Mononuclear cell (primary cell): ENCODE measurements around the gene SLIT3. TPM values are rescaled to one million over a fixed set of nuclear protein-coding genes. Genes with fewer than 3 reads are reported as not detected.

Source experiments
- H3K27me3 ChIP-seq: 2 replicates; pipeline ENCODE4 v1.6.0; 2011; ENCODE audit warnings: low read length, control low read depth; ENCODE audit not compliant: insufficient read depth
- H3K4me1 ChIP-seq: 2 replicates; pipeline ENCODE4 v1.5.1; 2011; ENCODE audit warnings: mild to moderate bottlenecking, low read length, control low read depth; ENCODE audit not compliant: insufficient read depth
- H3K4me3 ChIP-seq: 2 replicates; pipeline ENCODE4 v1.5.1; 2011; ENCODE audit warnings: mild to moderate bottlenecking, low read length, moderate library complexity
- H3K9me3 ChIP-seq: 2 replicates; pipeline ENCODE4 v1.5.1; 2011; ENCODE audit warnings: low read depth, mild to moderate bottlenecking, control low read depth, low read length
- total RNA-seq: library from RNA; depleted of rRNA; stranded (reverse); fragments of >200 nt; gene quantifications from one replicate; pipeline ENCODE4 v1.2.3, GENCODE V29; 2012

The SLIT3 gene
- total RNA-seq, 1 donor: 0.10 TPM

- H3K4me3 ChIP-seq: no peak overlapping the region
- no peaks in the 10 kb centered on the region for H3K4me1 ChIP-seq
- H3K9me3 ChIP-seq: no peaks in the 10 kb centered on the region
Observed at GRCh38 chr5:169288066-169288930, 12.6 kb downstream of the SLIT3 start.

DNA sequence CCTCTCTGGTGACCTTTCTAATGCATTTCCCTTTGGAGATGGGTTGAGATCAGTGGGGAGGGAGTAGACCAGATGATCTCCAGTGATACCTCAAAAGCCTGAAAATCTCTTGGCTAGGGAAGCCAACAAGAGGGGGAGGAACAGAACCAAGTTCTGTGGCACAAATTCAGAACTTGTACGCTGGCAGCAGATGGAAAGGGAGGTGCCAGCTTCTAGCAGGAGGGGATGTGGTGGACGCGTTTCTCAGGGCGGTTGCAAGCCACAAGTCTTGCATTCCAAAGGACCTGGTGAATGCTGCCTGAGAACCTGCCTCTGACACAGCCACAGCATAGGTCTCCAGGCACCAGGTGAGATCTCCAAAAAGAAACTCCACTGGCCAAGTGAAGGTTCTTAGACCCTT, 13.4 kb downstream of the SLIT3 start:
- H3K4me1 ChIP-seq: no peaks in the 10 kb centered on the region
- H3K27me3 ChIP-seq: no peaks in the 10 kb centered on the region
- no peaks in the 10 kb centered on the region for H3K9me3 ChIP-seq
- no peak overlapping the region for H3K4me3 ChIP-seq

More at GRCh38 chr5:169288066-169288930, 12.6 kb downstream of the SLIT3 start:
- H3K27me3 ChIP-seq: no peaks in the 10 kb centered on the region

DNA sequence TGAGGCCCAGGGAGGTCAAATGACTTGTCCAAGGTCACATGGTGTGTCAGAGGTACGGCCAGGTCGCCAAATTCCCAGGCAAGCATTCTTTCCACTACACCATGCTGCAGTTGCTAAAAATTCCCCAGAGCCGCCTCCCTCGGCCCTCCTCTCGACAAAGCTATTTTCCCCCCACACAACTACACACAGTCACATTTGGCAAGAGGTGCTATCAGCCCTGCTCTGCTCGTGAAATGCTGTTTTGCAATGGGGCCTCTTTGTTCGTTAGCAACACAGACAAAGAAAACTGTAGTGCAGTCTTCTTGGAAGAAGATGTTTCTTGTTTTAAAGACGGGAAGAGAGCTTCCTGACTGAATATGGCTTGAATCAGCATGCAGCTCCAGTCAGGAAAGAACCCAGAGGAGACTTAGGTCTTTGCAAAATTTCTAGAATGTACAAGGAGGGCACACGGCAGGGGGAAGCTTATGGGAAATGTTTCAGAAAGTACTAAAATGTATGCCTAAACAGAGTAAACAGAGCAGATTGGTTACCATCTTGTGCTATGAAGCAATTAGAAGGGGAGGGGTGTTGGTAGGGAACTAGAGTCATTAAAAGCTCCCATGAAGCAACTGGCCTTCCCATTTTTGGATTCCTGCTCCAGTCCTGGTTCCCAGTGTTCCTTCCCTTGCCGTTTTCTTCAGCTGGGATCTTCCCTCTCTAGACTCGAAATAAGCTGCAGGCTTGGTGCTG, 14.2 kb downstream of the SLIT3 start:
- Histone ChIP-seq H3K27me3 (no peaks in the 10 kb centered on the region), H3K9me3 (no peaks in the 10 kb centered on the region), H3K4me1 (no peaks in the 10 kb centered on the region), H3K4me3 (no peak overlapping the region)

- no peak overlapping the region for H3K4me3 ChIP-seq
- no peaks in the 10 kb centered on the region for H3K27me3 ChIP-seq
- H3K9me3 ChIP-seq: no peaks in the 10 kb centered on the region
- H3K4me1 ChIP-seq: no peaks in the 10 kb centered on the region
Observed at GRCh38 chr5:169283887-169284286, 17.1 kb downstream of the SLIT3 start.

GRCh38 chr5:169281625-169282024, 19.3 kb downstream of the SLIT3 start:
- no peaks in the 10 kb centered on the region for H3K4me1 ChIP-seq
- no peaks in the 10 kb centered on the region for H3K27me3 ChIP-seq
- no peak overlapping the region for H3K4me3 ChIP-seq
- no peaks in the 10 kb centered on the region for H3K9me3 ChIP-seq

DNA sequence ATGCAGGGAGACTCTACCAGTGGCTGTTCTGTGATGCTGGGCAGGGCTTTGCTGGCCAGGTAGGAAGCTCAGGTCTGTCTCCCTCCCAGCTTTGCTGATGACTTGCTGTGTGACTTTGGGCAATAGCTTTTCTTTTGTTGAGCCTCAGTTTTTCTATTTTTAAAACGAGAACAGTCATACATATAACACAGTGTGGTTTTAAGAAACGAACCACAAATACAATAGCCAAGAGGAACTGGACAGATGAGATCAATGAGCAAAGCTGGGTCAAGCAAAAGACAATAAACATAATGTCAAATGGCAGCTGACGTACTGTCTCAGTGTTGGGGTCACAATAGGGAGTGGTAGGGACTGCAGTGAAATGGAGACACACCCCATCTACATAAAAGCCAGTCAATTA, 20.2 kb downstream of the SLIT3 start:
- Histone ChIP-seq H3K9me3 (no peaks in the 10 kb centered on the region), H3K4me3 (no peak overlapping the region), H3K27me3 (no peaks in the 10 kb centered on the region), H3K4me1 (no peaks in the 10 kb centered on the region)

DNA sequence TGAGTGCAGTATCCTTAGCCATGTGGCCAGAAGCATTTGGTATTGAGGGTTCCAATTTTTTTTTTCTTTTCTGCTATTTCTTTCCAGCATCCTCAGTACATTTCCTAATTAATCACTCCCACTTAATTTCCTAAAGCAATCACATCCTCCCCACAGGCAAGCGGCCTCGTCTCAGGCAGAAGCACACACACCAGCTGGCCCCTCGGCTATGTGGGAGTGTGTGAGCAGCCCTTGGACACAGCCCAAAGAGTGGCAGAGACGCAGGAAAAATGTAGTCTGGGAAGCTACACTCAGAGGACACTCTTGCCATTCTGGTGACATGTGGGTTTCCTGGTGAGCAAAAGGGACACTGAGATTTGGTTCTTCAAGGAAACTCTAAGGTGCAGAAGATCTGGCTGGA, 20.7 kb downstream of the SLIT3 start:
- no peaks in the 10 kb centered on the region for H3K4me1 ChIP-seq
- H3K4me3 ChIP-seq: no peak overlapping the region
- no peaks in the 10 kb centered on the region for H3K27me3 ChIP-seq
- no peaks in the 10 kb centered on the region for H3K9me3 ChIP-seq

- Histone ChIP-seq H3K4me3 (no peak overlapping the region), H3K4me1 (no peaks in the 10 kb centered on the region), H3K27me3 (no peaks in the 10 kb centered on the region), H3K9me3 (no peaks in the 10 kb centered on the region)
Observed at GRCh38 chr5:169279125-169279524, 21.8 kb downstream of the SLIT3 start.

- Histone ChIP-seq H3K4me3 (no peak overlapping the region), H3K9me3 (no peaks in the 10 kb centered on the region), H3K27me3 (no peaks in the 10 kb centered on the region), H3K4me1 (no peaks in the 10 kb centered on the region)
Observed at GRCh38 chr5:169273881-169274280, 27.1 kb downstream of the SLIT3 start.

- Histone ChIP-seq H3K27me3 (no peaks in the 10 kb centered on the region), H3K4me3 (no peak overlapping the region), H3K9me3 (no peaks in the 10 kb centered on the region), H3K4me1 (no peaks in the 10 kb centered on the region)
Observed at GRCh38 chr5:169273451-169273850, 27.5 kb downstream of the SLIT3 start.

DNA sequence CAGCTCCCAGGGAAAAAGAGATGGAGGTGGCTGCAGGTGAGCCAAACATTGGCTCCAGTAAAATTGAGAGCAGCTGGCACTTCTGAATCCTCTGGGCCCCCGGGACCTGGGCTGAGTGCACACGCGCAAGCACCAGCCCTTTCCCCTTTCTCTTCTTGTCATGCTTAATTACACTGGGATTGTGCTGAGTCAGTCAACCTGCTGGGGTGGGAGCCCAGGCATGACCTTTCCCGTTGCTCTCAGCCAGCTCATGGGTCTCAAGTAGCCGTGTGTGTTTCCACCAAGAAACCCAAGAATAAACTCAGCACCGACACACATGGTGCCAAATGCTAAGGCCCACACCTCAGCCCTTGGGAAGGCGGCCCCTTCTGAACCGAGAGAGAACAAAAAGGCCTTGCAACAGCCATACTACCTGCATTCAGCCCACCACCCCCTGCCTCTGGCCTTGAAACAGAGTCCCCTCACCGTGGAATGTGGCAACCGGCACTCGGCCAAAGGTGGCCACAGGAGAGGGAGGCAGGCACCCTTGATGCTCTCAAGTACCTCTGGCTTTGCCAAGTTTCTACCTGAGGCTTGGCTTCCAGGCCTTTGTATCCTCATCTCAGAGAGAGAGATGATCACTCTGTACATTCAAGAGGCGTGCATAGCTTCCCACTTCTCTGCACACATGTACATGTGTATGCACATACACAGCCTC, 28.1 kb downstream of the SLIT3 start:
- no peaks in the 10 kb centered on the region for H3K4me1 ChIP-seq
- H3K27me3 ChIP-seq: no peaks in the 10 kb centered on the region
- no peaks in the 10 kb centered on the region for H3K9me3 ChIP-seq
- H3K4me3 ChIP-seq: no peak overlapping the region

DNA sequence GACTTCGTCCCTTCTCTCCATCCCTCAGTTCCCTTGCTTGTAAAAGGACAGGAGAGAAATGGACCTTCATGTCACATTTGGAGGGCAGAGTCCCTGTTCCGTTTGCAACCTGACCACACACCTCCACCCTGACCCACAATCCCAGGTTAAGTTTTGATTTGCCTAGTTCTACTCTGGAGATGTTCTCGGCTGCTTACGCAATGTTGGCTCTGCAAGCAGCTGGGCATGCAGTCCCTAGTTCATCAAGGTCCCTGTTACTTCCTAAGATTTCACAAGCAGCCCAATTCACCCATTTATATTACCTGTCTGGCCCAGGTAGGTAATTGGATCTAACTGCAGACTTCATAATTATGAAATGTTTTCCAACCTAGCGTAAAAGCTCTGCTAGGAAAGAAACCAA, 28.8 kb downstream of the SLIT3 start:
- H3K27me3 ChIP-seq: no peaks in the 10 kb centered on the region
- H3K4me3 ChIP-seq: no peak overlapping the region

GRCh38 chr5:169270827-169271226, 30.1 kb downstream of the SLIT3 start:
- H3K4me1 ChIP-seq: no peaks in the 10 kb centered on the region
- no peaks in the 10 kb centered on the region for H3K9me3 ChIP-seq
- no peak overlapping the region for H3K4me3 ChIP-seq
- H3K27me3 ChIP-seq: no peaks in the 10 kb centered on the region

More for the DNA sequence above, 28.8 kb downstream of the SLIT3 start:
- no peaks in the 10 kb centered on the region for H3K4me1 ChIP-seq
- H3K9me3 ChIP-seq: no peaks in the 10 kb centered on the region

DNA sequence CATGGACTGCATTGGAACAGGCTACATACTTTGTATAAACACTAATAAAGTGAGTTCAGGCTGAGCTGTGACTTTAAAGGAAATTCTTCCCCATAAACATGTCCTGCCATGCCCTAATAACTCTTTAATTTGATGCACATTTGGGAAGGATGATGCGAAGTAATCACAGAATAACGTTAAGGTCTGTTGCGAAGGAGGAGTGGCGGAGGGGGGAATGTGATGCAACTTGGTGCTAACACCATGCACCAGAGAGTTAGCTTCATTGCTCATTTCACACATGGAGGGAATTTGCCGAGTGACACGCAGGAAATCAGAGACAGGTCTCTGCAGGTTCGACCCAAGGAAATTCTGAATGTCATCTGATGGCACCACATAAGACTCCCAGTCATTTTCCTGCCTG, 32.9 kb downstream of the SLIT3 start:
- H3K9me3 ChIP-seq: no peaks in the 10 kb centered on the region

DNA sequence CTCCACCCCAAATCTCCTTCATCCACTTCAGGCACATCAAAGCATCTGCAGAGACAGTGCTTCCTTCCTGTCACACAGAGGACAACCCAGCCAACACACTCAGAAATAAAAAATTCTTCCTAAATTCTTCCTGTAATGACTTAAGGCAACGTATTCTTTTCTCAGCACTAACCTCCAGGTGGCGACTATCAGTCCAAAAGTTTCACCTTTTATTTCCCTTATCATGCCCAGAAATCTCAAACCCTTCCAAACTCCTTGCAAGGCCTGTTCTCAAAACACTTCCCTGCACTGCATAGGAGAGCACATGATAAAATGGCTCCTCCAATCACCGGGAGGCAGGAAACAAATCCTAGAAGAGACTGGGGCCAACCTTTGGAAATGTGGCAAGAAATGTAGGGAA, 35.1 kb downstream of the SLIT3 start:
- Histone ChIP-seq H3K4me3 (no peak overlapping the region), H3K9me3 (no peaks in the 10 kb centered on the region), H3K27me3 (no peaks in the 10 kb centered on the region), H3K4me1 (no peaks in the 10 kb centered on the region)

More for the DNA sequence above, 32.9 kb downstream of the SLIT3 start:
- H3K27me3 ChIP-seq: no peaks in the 10 kb centered on the region
- no peak overlapping the region for H3K4me3 ChIP-seq
- no peaks in the 10 kb centered on the region for H3K4me1 ChIP-seq
